GM13977 (cell line): ENCODE measurements around the gene ZNF101.
"Not testable (repeated sequence)": the region's sequence is repeated elsewhere in the genome, so short reads cannot be mapped to it uniquely, and the experiment has no call there.

Source experiments
- DNase-seq: peaks from one replicate; pipeline ENCODE4 v3.0.0; 2012; ENCODE audit warnings: low spot score
- CTCF ChIP-seq: IDR thresholded peaks from 2 replicates; pipeline ENCODE4 v1.5.1; 2012; ENCODE audit warnings: mild to moderate bottlenecking, control low read depth; ENCODE audit not compliant: insufficient read depth; ENCODE audit errors: extremely low read depth, missing control alignments
- in situ Hi-C: fragments of 300-500 bp; cut with MboI; formaldehyde crosslinking; loops from one replicate; pipeline ENCODE4 v1.12.0; 2022; ENCODE audit warnings: low sequenced_read_pairs, low pct_unique_long_range_greater_than_20kb, mixed read lengths, inconsistent platforms; ENCODE audit not compliant: unreplicated experiment

ZNF101 gene

GRCh38 chr19:19659646-19660245 lies 8.9 kb upstream of the ZNF101 start:
- TF ChIP-seq CTCF: no peak
- in situ Hi-C loops: no loop called here
- DNase-seq: no peak

- in situ Hi-C loops: no loop called here
- no peak for DNase-seq
- TF ChIP-seq CTCF: no peak
Measured at GRCh38 chr19:19661141-19661674, 7.4 kb upstream of the ZNF101 start.

GRCh38 chr19:19661675-19662251 lies 6.9 kb upstream of the ZNF101 start:
- peak; percentile 79 for DNase-seq
- no peak for TF ChIP-seq CTCF

GRCh38 chr19:19662344-19662743 lies 6.3 kb upstream of the ZNF101 start:
- in situ Hi-C loops: no loop called here
- no peak for TF ChIP-seq CTCF
- DNase-seq: no peak

More at GRCh38 chr19:19661675-19662251, 6.9 kb upstream of the ZNF101 start:
- in situ Hi-C loops: no loop called here

- no peak for DNase-seq
- no peak for TF ChIP-seq CTCF
- in situ Hi-C loops: no loop called here
Measured at GRCh38 chr19:19662871-19663255, 5.8 kb upstream of the ZNF101 start.

- TF ChIP-seq CTCF: peak; percentile 18
- in situ Hi-C loops: no loop called here
- peak; percentile 93 for DNase-seq
Measured at GRCh38 chr19:19663256-19664120, 5.2 kb upstream of the ZNF101 start, which contains the start of gene ATP13A1. Gene ATP13A1 (minus strand): TSS chr19:19663676. CDS start chr19:19663666, 10 bp downstream.

GRCh38 chr19:19665420-19665948 lies 3.2 kb upstream of the ZNF101 start:
- DNase-seq, in situ Hi-C loops: not testable (repeated sequence)
